DMS79 treated with DMSO at 0.1 percent for 48 hours (cell line): ENCODE results near the gene SRCIN1.

ENCODE experiments used
- DNase-seq: peaks from one replicate; lab custom pipeline; 2025; lab: John Stamatoyannopoulos, UW

Gene SRCIN1

DNA sequence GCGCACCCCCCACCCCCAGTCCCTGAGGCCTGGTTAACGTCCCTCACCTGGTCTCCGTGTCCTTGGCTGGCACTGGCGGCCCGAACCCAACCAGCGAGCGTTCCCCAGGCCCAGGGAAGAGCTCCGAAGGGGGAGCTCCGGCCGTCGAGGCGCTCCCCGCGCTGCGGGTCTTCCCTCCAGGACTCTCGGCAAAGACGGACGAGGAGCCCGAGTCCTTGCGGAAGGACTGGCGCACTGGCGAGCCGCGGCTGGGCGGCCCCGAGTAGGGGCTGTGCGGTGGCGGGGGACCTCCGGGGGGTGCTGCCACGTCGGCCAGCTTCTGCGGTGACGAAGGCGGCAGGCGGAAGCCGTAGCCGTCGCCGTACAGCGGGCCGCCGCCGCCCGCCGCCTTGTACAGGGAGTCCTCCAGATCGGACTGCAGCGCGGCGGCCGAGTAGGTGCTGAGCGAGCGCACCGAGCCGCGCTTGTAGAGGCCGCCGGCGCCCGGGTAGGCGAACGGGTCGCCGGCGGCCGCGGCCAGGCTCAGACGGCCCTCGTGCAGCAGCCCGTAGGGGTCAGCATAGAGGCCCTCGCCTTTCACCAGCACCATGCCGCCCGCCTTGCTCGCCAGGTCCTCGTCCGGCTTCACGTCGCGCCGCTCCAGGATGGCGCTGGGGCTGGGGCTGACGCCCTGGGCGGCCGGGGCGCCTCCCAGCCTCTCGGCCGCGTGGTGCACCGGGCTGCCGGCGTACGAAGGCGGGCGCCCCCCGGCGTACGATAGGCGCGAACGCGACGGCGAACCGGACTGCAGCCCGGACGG, 44.1 kb downstream of the SRCIN1 start:
- DNase-seq = no peak

DNA sequence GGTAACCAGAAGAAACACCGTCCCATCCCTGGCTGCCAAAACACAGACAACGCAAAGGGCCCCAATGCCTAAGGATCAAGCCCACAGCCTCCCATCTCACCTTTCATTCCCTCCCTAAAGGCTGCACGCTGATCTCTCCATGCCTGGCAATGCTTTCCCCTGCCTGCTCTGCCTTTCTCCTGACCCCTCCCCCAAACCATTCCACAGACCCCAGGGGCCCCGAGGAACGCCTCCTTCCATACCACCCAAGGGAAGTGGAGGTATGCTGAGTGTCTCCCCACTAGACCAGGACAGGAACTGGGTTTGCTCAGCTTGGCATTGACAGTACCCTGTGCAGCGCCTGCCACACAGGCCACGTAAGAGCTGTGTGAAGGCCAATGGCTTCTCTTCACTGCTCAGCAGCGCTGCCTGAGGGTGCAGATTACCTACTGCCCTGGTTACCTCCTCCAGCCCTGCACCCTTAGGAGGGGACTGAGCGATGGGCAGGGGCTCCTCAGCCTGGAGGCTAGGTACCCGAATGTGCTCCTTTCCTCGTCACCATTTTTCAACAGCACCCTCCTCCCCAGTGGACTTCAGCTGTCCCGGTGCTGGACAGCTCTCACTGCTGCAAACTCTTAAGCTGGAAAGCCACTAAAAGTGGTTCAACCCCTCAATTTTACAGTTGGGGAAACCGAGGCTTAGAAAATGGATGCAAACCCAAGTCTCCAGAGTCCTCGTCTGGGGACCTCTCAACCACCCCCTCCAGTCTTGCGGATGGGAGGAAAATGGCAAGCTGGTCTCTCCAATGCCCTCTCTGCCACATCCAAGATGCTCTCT, 45.0 kb downstream of the SRCIN1 start:
- DNase-seq = no peak

DNA sequence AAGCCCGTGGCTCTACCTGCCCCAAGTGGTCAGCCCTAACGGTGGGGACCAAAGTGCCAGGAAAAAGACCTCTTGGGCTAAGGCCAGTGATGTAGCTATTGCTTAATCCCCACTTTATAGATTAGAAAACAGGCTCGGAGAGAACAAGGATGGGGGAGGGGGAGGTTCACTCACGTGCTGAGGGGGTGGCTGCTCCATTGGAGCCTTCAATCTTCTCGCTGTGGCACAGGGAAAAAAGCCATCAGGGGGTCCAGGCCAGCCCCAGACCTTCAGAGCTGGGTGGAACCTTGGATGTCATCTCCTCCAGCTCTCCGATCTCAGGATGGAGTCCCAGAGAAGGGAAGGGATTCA, 45.9 kb downstream of the SRCIN1 start:
- DNase-seq = no peak

DNA sequence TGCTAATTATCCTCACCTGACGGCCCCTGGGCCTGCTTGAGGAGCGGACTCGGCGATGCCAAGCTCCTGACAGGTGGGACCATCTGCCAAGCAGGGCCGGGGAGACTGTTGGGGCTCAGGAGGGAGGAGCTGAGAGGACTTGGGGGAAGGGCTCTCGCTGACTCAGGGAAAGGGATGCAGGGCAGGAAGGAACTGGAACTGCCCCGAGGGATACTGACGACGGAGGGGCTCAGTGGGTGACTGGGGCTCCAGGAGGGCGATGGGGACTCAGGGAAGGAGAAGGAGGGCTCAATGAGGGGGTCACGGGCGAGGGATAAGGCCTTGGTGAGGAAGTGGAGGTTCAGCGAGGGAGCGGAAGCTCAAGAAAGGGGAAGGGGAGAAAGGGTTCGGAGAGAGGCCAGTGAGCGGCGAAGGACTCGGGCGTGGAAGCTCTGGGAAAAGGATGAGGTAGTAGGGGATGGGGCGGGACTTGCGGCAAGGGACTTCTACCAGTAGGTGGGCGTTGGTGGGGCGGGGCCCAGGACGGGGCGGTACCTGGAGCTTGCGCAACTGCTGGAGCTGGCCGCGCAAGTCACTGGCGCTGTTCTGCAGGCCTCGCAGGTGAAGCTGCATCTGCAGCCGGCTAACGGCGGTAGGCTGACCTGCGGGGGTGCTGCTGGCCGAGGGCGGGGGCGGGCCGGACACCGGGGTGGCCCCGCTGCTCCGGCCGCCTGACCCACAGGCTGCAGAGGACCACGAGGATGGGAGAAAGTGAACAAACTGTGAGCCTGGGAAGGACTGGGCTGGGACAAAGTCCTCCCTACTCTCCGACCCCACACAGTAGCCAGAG, 46.5 kb downstream of the SRCIN1 start:
- DNase-seq = peak; percentile 85

DNA sequence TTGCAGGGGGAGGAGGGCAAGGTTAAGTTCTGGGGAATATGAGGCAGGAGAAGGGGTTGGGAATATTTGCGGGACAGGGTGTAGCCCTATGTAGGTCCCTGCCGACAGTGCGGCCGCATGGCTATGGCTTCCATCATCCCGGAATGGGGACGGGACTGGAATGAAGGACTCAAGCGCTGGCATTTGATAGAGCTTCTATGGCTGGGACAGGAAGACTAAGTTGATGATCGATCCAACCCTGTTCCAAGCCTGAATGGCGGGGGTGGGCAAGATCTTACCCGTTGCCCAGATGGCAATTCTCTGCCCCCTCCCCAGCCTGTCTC, 47.1 kb downstream of the SRCIN1 start:
- no peak for DNase-seq

DNA sequence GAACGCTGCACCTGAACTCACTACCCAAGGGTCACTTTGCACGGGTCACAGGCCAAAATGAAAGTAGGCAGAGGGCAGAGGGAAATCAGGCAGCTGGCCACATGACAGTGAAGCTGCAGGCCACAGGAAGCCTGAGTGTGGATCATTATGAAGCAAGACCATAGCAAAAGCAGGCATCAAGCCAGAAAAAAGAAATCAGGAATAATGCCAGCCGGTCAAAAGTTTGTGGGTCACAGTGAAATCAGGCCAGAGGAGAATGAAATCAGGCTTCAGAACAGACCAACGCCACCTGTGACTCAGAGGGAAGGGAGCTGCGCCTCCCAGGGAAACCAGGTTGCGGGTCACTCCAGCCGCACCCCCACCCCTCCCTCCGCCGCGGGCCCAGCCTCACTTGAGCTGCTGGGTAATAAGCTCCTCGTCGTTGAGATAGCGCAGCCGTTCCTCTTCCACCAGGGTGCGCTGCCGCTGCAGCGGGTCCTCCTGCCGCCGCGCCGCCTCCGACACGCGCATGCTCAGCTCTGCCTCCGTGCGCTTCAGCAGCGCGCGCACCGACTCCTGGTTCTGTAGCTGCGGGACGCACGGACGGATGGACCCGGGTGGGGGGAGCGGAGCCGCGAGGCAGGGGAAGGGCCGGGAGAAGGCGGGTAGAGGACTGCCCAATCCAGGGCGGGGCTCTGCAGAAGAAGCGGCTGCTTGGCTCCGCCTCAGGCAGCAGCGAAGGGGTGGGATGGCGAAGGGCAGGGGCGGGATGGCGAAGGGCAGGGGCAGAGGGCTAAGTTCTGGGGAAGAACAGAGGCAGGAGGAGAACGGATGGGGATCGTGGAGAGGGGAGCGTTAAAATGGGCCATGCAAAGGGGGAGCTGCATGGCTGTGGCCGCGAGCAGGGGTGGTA, 47.7 kb downstream of the SRCIN1 start:
- peak; percentile 93 for DNase-seq

DNA sequence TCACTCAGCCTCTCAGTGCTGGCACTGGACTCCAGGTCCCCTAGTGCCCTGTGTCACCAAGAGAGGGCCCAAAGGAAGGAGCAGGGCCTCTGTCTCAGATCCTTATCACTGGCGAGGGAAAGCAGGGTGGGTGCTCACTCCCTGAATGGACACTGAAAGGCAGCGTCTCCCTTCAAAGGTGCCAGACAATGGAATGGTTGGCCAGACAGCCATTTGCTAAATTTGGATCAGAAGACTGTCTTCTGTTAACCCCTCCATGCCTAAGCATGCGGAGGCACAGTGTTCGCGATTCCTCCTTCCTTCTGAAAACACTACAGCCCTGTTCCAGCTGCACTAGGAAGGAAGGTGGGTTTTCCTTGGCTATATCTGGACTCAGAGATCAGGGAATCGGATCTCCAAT, 48.4 kb downstream of the SRCIN1 start:
- no peak for DNase-seq

DNA sequence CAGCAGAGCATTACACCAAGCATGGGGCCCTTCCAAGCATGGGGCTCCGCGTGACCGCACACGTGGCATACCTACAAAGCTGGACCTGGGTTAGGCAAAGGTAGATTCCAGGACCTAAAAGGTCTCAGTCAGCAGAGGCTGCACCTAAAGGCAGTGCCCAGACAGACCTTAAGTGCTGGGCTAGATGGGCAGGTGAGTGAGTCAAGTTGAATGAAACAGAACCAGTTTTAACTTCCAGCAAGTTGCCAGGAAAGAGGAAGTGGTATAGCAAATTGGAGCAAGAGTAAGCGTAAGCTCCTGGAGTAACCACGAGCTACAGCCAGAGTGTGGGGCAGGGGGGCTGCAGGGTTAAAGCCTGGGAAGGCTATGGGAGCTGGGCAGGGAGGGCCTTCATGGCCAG, 49.5 kb downstream of the SRCIN1 start:
- no peak for DNase-seq

DNA sequence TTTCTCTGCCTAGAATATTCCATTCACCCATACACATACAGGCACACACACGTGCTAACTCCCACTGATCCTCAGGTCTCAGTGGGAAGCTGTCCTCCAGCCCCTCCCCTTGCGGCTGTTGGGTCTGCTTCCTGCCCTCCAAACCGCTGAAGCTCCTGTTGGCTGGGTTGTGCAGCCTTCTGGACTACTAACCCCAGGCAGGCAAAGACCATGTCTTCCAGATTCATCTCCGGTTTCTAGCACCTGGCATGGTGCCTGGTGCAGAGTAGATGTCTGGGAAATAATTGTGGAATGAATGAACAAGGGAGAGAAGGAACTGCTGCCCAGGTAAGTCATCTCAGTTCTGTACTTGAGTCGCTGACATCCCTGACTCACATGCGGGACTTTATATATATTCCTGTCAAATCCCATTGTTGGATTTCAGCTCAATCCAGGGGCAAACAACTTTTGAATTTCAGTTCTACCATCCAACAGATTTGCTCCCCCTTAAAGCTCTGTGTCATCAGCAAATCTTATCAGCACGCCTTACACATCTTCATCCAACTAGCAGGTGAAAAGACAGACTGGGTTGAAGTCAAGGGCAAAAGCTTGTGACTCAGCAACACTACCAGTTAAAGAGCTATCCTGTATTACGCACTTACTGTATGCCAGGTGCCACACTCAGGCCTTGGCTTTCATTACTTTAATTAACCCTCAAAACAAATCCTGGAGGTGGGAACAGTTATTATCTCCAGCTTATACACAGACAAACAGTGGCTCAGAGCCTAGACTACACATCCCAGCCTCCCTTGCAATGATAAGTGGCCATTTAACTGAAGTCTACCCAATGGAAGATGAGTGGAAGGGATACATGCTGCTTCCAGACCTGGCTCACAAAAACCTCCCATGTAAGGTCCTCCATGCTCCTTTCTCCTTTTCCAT, 51.1 kb downstream of the SRCIN1 start:
- DNase-seq = peak; percentile 52

DNA sequence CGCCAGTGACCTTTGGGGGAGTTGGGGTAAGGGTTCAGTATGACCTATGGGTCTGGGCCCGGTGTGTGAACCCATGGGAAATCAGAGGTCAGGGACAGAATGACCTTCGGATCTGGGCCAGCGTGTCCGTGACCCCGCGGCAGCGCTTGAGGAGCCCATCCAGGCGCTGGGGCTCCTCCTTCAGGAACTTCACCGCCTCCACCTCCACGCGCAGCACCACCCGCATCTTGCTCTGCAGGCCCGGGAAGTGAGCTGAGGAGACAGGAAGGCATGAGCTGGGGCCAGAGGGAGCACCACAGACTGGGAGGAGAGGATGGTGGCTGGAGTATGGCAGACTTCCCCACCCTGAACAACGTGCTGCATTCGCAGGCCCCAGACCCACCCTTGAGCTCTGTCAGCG, 53.4 kb downstream of the SRCIN1 start:
- DNase-seq = no peak

DNA sequence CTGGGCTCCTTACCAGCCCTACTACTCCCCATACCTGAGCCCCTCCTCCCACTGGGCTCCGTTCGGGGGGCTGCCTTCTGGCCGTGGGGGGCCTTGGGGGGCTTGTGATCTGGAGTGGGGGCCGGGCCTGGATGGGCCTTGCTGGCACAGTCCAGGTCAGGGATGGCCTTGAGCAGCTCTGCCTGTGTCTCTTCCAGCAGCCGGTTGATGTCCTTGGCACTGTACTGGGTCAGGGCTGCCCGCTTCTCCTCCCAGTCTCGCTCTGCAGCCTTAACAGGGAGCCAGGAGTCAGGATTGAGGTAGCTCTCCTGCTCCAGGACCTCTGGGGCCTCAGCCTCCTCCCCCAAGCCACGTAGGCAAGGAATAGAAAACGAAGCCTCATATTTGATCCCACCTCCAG, 54.6 kb downstream of the SRCIN1 start:
- no peak for DNase-seq

DNA sequence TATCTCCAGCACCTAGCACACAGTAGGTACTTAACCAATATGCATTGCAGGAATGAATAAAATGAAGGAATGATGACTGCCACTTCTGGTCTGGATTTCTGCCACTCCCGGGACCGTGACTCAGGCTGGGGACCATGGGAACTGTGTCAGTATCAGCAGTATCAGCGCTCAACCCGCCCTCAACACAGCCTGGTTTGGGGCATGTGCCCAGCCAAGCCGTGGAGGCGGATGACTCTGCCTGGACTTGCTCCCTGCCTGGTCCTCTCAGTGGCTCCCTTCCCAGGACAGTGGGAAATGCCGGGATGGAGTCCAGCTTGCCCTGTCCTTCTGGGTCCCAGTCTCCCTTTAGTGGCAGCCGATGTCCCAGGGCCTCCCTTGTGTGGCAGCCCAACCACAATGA, 55.1 kb downstream of the SRCIN1 start:
- DNase-seq = no peak

DNA sequence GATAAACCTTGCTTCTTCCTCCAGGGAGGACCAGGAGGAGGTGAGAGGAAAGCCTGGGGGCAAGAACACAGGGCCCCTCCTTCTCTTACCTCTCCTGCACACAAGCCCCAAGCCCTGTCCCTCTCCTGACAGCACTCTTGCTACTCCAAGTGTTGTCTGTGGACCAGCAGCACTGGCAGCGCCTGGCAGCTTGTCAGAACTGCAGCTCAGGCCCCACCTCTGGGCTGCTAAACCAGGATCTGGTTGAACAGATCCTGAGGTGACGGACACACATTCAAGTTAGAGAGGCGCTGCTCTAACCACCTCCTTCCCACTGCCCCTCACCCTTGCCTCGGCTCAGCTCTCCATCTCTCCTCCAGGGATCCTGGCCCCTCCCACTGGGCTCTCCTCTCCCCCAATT, 56.5 kb downstream of the SRCIN1 start:
- DNase-seq = no peak

DNA sequence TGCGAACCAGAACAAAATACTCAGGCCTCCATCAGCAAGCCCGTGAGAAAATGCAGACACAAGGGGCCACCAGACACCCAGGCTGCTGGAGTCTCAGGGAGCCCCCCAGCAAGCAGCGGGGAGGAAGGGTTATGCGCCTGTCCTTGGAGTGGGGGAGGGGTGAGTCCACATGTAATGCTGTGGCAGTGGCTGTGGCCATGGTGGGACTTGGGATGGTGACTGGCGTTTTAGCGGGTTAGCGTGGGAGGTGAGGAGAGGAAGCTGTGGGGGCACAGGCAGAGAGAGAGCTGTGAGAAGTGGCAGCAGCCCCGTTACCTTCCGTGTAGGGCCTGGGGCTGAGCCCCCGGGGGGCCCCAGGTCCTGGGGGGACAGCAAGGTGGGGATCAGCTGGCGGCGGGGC, 58.3 kb downstream of the SRCIN1 start:
- no peak for DNase-seq

DNA sequence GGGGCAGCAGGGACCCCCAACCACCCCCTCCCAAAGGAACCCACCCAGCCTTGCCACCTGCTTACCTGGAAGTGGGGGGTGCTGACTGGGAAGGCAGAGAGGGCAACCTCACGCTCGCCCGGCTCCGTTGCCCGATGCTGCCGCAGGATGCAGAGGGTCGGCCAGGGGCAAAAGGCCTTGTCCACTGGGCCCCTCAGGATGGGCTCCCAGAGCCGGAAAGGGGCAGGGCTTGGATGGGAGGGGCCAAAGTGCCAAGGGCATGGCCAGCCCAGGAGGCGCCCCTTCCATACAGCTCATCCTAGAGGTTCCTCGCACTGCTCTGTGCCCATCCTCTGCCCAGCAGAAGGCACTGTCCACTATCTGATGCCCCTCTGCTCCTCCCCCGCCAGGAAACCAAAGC, 59.4 kb downstream of the SRCIN1 start:
- DNase-seq = no peak

DNA sequence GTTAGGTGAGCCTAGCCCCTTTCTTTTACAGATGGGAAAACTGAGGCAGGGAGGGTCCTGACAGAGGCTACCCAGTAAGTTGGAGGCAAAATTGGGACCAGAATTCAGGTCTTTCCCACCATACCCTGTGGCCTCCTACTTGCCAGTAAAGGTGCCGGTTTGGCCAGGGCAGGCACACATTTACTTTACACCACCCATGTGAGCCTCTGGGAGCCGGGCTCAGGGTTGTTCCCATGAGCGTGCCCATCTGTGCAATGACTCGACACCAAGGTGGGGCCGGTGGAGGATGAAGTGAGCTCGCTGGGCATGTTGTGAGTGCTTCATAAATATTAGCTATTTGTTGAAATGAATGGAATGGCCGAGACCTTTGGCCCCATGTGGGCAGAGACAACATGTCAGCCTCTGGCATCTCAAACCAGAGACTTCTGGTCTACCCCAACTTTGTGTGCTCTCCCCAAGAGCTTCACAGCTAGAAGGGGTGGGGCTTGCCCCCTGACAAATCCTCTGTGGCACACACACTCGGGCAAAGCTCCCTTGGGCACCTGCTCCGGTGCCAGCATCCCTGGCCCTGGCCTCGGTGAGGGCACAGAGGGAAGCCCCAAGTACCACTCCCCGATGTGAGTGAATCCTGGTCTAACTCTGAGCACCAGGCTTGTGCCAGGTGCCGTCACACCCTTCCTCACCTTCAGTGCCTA, 60.1 kb downstream of the SRCIN1 start:
- DNase-seq = no peak

DNA sequence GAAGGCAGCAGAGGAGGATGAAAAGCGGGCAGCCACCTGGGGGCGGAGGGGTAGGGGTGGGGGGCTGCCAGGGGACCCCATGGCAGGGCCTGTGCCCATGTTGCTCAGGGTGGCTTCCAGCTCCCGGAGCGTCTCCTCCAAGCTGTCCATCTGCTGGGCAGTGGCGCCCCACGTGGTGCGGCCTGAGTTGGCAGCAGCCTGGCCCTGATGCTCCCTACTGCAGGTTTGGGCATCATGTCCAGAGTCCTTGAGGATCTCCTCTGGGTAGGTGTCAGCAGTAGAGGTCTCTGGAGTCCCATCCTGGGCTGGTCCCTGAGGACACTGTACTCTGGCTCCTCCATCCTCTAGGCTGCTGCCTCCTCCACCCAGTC, 60.9 kb downstream of the SRCIN1 start:
- no peak for DNase-seq

DNA sequence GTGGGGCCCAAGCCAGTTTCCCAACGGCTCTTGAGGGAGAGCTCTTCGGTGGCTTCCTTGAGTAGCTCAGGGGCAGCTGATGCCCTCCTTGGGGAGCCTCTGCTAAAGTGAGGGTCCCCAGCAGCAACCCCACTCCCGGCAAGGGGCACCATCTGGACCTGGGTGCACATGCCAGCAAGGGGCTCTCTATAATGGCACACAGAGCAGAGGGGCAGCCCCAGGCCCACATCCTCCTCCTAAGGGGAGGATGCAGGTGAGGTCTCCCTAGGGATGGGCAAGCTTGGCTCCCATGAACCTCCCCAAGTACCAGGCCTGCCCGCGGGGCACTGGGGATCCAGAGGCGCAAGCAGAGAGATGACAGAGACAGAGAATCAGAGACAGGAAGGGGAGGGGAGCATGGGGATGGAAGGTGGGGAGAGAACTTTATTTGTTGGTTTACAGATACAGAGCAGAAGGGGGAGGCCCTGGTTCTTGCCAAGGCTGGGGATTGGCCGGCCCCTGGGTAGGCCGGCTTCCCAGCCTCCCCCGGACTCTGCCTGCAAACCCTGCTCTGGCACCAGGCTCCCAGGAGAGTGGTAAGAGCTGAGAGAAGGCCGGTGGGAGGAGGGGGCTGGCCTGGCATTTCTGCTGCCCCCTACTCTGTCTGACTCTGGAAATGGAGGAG, 61.4 kb downstream of the SRCIN1 start:
- DNase-seq = no peak

DNA sequence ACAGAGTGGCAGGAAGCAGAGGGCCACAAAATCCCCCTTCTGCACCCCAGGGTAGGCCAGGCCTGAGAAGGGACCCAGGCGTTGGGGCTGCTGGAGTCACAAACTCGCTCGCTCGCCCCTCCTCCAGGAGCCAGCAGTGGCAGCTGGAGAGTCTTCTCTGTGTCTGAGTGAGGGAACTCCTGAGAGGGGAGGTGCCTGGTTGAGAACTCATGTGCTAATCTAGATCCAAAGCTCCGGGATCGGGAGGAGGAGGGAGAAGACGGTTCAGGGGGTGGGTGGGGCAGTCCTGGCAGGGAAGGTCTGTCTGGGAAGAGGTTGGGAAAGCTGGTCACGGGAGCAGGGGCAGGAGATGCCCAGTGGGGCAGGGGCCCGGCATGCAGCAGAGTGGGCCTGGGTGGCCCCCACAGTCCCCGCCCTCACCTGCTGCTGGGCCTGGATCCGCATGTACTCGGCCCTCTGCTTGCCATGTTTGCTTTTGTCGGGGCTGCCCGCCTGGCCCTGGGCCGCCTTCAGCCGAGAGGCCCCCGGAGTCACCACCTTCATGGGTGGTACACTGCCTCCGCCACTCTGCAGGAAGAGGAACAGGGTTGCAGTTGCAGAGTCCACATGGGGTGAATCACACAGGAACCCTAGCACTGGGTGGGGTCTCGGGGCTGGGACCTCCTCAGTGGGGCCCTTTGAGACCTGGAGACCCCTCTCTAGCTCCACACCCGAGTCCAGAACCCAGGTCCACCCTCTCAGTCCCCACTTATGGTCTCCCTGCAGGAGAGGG, 62.2 kb downstream of the SRCIN1 start:
- DNase-seq = no peak
